Stimulated activated CD4-positive, alpha-beta T cell treated with anti-CD3 and anti-CD28 coated beads, Interleukin-12 subunit alpha, Interleukin-12 subunit beta, amount 100 ng/mL, for 24 hours (primary cell): ENCODE measurements around the gene ABHD15.

Experiments
- DNase-seq, 2 experiments: peaks; one replicate each; pipeline ENCODE4 v3.0.0-alpha.2; 2020; ENCODE audit warnings: low read depth in 2 of 2

The ABHD15 gene

GRCh38 chr17:29518359-29518758 lies 48.5 kb downstream of the ABHD15 start:
- no peak for DNase-seq

- DNase-seq, result no peak
Measured at GRCh38 chr17:29514792-29515191, 52.0 kb downstream of the ABHD15 start.

DNA sequence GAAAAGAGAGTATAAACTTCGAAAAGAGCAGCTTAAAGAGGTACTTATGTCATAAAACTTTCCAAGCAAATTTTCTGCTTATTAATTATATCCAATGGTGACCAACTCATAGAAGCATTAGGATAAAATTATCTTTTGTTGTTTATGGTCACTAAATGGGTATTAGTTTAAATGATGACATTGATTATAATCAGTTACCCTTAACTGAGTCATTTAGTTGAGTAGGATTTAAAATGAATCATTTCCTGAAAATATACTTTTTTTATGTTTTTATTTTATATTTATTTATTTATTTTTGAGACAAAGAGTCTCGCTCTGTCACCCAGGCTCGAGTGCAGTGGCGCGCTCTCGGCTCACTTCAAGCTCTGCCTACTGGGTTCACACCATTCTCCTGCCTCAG lies 55.9 kb downstream of the ABHD15 start:
- no peak for DNase-seq
